Fibroblast of mammary gland (primary cell): ENCODE data around the gene TTC6.
"Not testable (repeated sequence)": the region's sequence is repeated elsewhere in the genome, so short reads cannot be mapped to it uniquely, and the experiment has no call there.

Experiments
- DNase-seq: peaks from one replicate; pipeline ENCODE4 v3.0.0-alpha.2; 2010; ENCODE audit warnings: low read depth
- H3K4me3 ChIP-seq: 2 replicates; pipeline ENCODE4 v1.5.1; 2011; ENCODE audit warnings: low read depth, mild to moderate bottlenecking, low read length, moderate library complexity; ENCODE audit not compliant: control insufficient read depth
- CTCF ChIP-seq: conservative IDR thresholded peaks from 2 replicates; pipeline ENCODE4 v1.5.1; 2011; ENCODE audit warnings: low read depth, low read length, inconsistent platforms; ENCODE audit not compliant: control insufficient read depth, insufficient read depth

TTC6 gene

GRCh38 chr14:37594971-37595808 is at the start of gene TTC6, which contains the start of gene FOXA1:
TSS of gene TTC6 (plus strand) at chr14:37595629. CDS start at chr14:37622065, 26,436 bp downstream.
TSS of gene FOXA1 (minus strand) at chr14:37595249. CDS start at chr14:37594972, 277 bp downstream.
- DNase-seq: peak; percentile 7

GRCh38 chr14:37546621-37547447 is 48.6 kb upstream of the TTC6 start:
- peak; percentile 9 for DNase-seq
- TF ChIP-seq CTCF: no peak
- no peak overlapping the region for H3K4me3 ChIP-seq

More at GRCh38 chr14:37594971-37595808, at the start of gene TTC6, which contains the start of gene FOXA1:
- TF ChIP-seq CTCF: no peak
- H3K4me3 ChIP-seq: peak within 1 kb of the TSS; percentile 45

DNA sequence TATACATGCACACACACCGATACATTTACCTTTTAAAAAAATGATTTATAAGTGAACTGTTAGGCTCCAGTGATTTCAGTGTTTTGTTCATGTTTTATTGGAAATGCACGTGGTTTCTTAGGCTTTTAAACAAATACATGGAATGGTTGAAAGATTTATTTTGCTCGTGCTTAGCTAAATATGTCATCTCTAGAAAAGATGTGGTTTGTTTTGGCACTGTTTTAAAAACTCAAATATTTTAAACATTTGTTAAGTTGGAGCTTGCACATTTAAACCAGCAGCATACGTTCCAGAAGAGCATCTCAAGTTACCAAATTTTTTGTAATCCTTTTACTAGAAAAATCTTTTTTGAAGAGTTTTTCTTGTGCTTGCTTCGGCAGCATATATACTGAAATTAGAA is 44.9 kb upstream of the TTC6 start:
- TF ChIP-seq CTCF: no peak
- peak; percentile 69 for DNase-seq
- H3K4me3 ChIP-seq: no peak overlapping the region

- no peak for DNase-seq
- H3K4me3 ChIP-seq: no peak overlapping the region
- no peak for TF ChIP-seq CTCF
Observed at GRCh38 chr14:37551119-37551518, 44.3 kb upstream of the TTC6 start.

- TF ChIP-seq CTCF: no peak
- no peak for DNase-seq
- H3K4me3 ChIP-seq: no peak overlapping the region
Observed at GRCh38 chr14:37553935-37554550, 41.4 kb upstream of the TTC6 start.

DNA sequence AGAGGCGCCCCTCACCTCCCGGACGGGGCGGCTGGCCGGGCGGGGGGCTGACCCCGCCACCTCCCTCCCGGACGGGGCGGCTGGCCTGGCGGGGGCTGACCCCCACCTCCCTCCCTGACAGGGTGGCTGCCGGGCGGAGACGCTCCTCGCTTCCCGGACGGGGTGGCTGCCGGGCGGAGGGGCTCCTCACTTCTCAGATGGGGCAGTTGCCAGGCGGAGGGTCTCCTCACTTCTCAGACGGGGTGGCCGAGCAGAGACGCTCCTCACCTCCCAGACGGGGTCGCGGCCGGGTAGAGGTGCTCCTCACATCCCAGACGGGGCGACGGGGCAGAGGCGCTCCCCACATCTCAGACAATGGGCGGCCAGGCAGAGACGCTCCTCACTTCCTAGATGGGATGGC is 39.8 kb upstream of the TTC6 start:
- not testable (repeated sequence) for DNase-seq, H3K4me3 ChIP-seq

- DNase-seq: no peak
- H3K4me3 ChIP-seq: no peak overlapping the region
- TF ChIP-seq CTCF: no peak
Observed at GRCh38 chr14:37558740-37559139, 36.7 kb upstream of the TTC6 start.
